Esophagus squamous epithelium (tissue), 4 donors: ENCODE data around the gene NAV2.

ENCODE experiments used
- POLR2A ChIP-seq, 4 donors: fragments of 450-650 bp; IDR thresholded peaks; one replicate each; pipeline ENCODE4 v1.6.1; 2017; ENCODE audit warnings: antibody characterized with exemption in 4 of 4, mild to moderate bottlenecking in 4 of 4, moderate library complexity in 3 of 4
- TF ChIP-seq, protein P1 (sequence below), 6 experiments: fragments of 450-650 bp in 4 of 6; fragments of 200-600 bp in 2 of 6; sonication (generic) in 2 of 6; IDR thresholded peaks; one replicate each; pipeline ENCODE4 v1.5.1; 2016 to 2019; ENCODE audit warnings: antibody characterized with exemption in 6 of 6, mild to moderate bottlenecking in 4 of 6, moderate library complexity in 4 of 6

DNA sequence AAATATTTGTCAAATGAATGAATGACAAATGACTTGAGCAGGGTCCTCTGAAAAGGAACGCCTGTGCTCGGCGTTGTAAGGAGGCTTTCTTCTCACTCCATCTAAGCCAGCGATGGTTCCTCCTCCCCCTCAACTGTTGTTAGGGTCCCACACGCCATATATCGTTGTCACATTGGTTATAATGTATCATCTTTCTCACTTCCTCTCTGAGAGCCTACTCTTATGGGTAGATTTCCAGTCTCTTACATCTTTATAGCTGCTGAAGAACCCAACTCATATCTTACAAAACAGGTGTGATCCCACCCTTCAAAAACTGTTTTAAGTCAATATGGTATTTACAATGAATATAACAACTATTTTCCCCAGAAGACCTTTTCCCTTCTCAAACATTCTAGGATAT, 81.5 kb downstream of the NAV2 start:
- TF ChIP-seq, protein P1, sequence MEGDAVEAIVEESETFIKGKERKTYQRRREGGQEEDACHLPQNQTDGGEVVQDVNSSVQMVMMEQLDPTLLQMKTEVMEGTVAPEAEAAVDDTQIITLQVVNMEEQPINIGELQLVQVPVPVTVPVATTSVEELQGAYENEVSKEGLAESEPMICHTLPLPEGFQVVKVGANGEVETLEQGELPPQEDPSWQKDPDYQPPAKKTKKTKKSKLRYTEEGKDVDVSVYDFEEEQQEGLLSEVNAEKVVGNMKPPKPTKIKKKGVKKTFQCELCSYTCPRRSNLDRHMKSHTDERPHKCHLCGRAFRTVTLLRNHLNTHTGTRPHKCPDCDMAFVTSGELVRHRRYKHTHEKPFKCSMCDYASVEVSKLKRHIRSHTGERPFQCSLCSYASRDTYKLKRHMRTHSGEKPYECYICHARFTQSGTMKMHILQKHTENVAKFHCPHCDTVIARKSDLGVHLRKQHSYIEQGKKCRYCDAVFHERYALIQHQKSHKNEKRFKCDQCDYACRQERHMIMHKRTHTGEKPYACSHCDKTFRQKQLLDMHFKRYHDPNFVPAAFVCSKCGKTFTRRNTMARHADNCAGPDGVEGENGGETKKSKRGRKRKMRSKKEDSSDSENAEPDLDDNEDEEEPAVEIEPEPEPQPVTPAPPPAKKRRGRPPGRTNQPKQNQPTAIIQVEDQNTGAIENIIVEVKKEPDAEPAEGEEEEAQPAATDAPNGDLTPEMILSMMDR (IDR thresholded peaks at IDR 0.05), result no peak
- no peak for TF ChIP-seq POLR2A (IDR thresholded peaks at IDR 0.05)
